Activated T-cell treated with anti-CD3 and anti-CD28 coated beads, Interleukin-2, amount 50 U/mL, for 4 hours (primary cell): ENCODE data around the gene DMD. TPM values are rescaled to one million over a fixed set of nuclear protein-coding genes. Genes with fewer than 3 reads are reported as not detected.
A peak's percentile ranks its signal among the peaks of the same experiment; 100 is the strongest.

Experiments
- ATAC-seq, 2 donors: fragments of 200-7000 bp; cut with Tn5 transposase; one replicate each; pipeline ENCODE4 v1.10.0; 2021
- DNase-seq: peaks from one replicate; pipeline ENCODE4 v3.0.0-alpha.2; 2020
- H3K27me3 Mint-ChIP-seq: one replicate; pipeline ENCODE4 v1.8.0; 2021; ENCODE audit warnings: low read depth, mixed read lengths
- H3K36me3 Mint-ChIP-seq: one replicate; pipeline ENCODE4 v1.8.0; 2022; ENCODE audit warnings: mixed read lengths; ENCODE audit not compliant: insufficient read depth
- H3K4me1 Mint-ChIP-seq: one replicate; pipeline ENCODE4 v1.8.0; 2021; ENCODE audit warnings: low read depth, mixed read lengths
- H3K4me3 Mint-ChIP-seq: one replicate; pipeline ENCODE4 v1.8.0; 2021; ENCODE audit warnings: mild to moderate bottlenecking, moderate library complexity, mixed read lengths
- H3K9me3 Mint-ChIP-seq: one replicate; pipeline ENCODE4 v1.8.0; 2021; ENCODE audit warnings: mixed read lengths
- total RNA-seq, 3 donors: library from RNA; stranded (reverse); gene quantifications; one replicate each; pipeline ENCODE4 v1.2.1, GENCODE V29; 2021

The DMD gene
- total RNA-seq, 3 donors from 2014 or later = 0.29 to 1.4 (median 0.40) TPM

DNA sequence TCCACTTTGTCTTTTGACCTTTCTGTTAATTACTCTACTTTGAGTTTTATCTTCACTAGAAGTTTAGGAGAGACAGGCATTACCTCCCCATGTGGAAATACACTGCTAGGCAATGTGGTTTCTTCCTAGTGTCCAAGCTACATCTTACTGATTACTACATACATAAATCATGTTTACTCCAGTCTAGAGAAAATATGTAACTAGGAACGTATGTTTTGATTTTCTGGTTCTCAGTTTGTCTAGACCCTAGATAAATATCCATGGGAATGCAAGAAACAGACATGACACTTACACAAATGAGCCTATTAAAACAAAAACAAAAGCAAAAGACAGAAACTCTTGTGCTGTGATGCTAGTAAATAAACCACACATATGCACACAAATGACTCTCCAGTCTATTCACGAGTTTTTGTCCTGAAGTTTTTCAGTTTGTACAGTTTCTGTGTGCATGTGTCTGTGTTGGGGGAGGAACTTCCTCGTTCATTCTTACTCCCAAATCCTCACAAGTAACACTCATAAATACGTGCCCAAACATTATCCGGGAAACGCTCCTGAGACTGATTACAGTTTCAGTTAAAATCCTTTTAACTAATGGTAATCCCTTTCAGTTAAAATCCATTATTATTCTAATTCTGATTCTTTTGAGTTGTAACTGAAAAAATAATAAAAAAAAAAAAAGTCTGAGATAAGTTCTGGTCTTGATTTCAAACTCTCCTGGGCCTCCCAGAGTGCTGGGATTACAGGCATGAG, 1856.0 kb downstream of the DMD start:
- ATAC-seq (no peak), DNase-seq (no peak)
- H3K4me1 Mint-ChIP-seq = no peaks in the 10 kb centered on the region
- no peaks in the 10 kb centered on the region for H3K9me3 Mint-ChIP-seq
- no peaks in the 10 kb centered on the region for H3K36me3 Mint-ChIP-seq
- H3K27me3 Mint-ChIP-seq = no peaks in the 10 kb centered on the region
- H3K4me3 Mint-ChIP-seq = no peak overlapping the region

DNA sequence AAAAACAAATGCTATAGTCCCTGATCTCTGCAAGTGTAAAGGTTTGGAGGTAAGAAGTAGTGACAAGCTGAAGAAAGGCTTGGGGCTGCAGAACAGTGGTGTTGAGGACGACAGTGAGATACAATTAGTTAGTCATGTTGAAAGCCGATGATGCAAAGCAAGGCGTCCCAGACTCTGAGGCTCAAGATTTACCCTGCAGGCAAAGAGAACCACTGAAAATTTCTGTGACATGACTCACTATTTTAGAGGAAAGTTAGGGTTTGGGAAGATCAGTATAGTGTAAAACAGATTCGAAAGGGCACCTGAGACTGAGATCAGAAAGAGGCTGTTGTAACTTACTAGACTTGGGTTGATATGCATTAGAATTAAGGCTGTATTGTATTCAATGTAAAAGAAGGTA, 1858.3 kb downstream of the DMD start:
- Mint-ChIP-seq H3K4me1 (no peaks in the 10 kb centered on the region), H3K9me3 (no peaks in the 10 kb centered on the region), H3K36me3 (no peaks in the 10 kb centered on the region), H3K27me3 (no peaks in the 10 kb centered on the region), H3K4me3 (no peak overlapping the region)
- DNase-seq = no peak
- no peak for ATAC-seq

DNA sequence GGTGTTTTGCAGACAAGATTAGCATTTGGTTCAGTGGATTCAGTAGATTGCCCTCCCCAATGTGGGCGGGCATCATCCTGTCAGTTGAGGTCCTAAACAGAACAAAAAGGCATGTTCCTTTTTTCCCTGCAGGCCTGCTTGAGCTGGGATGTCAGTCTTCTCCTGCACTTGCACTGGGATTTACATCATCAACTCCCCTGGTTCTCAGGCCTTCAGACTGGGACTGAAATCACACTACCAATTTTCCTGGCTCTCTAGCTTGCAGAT, 1860.6 kb downstream of the DMD start:
- no peak for DNase-seq
- H3K9me3 Mint-ChIP-seq = no peaks in the 10 kb centered on the region
- H3K36me3 Mint-ChIP-seq = no peaks in the 10 kb centered on the region
- H3K4me1 Mint-ChIP-seq = no peaks in the 10 kb centered on the region
- no peak for ATAC-seq
- H3K27me3 Mint-ChIP-seq = no peaks in the 10 kb centered on the region
- no peak overlapping the region for H3K4me3 Mint-ChIP-seq

DNA sequence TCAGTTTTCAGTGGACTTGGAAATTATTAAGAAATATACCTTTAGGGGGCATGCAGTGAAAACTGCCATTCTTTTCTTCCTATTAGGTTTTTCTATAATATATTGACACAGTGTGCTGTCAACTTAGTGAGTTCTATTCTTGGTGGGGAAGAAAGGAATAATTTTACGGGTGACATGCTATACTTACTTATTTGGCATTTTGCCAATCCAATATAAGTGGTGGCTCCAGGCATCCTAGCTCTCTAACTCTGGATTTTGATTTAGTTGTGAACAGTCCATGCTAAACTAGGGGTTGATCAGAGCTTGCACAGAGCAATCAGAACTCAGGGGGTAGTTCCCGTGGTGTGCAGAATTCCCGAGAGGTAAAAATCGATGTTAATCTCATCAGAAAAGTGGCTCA, 1861.8 kb downstream of the DMD start:
- no peak overlapping the region for H3K4me3 Mint-ChIP-seq
- no peaks in the 10 kb centered on the region for H3K27me3 Mint-ChIP-seq
- H3K9me3 Mint-ChIP-seq = no peaks in the 10 kb centered on the region
- no peaks in the 10 kb centered on the region for H3K4me1 Mint-ChIP-seq
- no peaks in the 10 kb centered on the region for H3K36me3 Mint-ChIP-seq
- no peak for ATAC-seq
- DNase-seq = no peak

DNA sequence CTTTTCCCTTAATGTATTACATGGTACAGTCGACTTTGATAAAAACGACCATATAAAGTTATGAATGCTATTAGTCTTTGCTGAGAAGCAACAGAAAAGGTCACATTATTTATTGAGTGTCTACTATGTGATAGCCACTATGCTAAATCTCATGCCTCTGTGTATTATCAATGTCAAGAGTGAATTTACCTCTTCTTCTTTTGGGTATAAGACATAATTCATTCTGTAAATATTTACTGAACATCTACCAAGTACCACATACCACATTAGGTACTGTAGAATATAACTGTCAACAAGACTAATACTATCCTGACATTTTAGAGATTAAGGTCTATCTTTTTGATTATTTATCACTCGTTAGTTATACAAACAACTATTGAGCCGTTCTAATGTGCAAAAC, 1870.8 kb downstream of the DMD start:
- no peak for DNase-seq
- ATAC-seq = no peak
- H3K9me3 Mint-ChIP-seq = no peaks in the 10 kb centered on the region
- H3K27me3 Mint-ChIP-seq = no peaks in the 10 kb centered on the region
- H3K4me3 Mint-ChIP-seq = no peak overlapping the region
- H3K4me1 Mint-ChIP-seq = no peaks in the 10 kb centered on the region
- no peaks in the 10 kb centered on the region for H3K36me3 Mint-ChIP-seq

DNA sequence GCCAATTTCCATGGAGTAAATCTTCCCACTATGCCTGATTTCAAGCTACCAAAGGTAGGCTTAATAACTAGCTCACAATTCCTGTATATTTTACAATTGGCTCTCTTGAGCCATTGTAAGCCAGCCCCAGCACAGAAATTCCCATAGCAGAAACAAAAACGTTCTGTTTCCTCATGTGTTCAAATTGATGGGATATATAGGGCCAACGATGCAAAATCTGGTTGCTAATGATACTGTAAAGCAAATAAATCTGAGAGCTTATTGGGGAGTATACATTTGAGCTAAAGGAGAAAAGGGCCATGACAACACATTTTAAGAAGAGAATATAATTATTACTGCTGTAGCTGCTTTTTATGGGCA, 1872.4 kb downstream of the DMD start:
- H3K4me3 Mint-ChIP-seq = no peak overlapping the region
- no peaks in the 10 kb centered on the region for H3K9me3 Mint-ChIP-seq
- no peaks in the 10 kb centered on the region for H3K27me3 Mint-ChIP-seq
- ATAC-seq = no peak
- H3K36me3 Mint-ChIP-seq = no peaks in the 10 kb centered on the region
- no peak for DNase-seq
- H3K4me1 Mint-ChIP-seq = no peaks in the 10 kb centered on the region

DNA sequence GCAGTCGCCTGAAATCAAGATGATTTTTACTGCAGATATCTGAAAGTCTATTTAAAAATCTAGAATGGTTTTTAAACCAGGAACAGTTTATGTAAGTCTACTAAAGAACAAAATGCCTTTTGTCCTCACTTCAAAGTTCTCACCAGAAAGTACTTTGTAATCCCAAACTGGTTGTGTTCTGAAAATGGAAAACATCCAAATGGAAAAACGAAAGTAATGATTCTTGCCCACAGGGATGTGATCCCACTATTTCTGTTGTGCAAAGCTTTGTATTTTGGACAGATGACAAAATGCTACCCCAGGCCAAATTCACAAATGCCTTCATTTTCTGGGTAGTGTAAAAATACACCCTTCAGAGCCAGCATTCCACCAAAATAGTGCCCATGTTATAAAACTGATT, 1874.0 kb downstream of the DMD start:
- Mint-ChIP-seq H3K4me1 (no peaks in the 10 kb centered on the region), H3K4me3 (no peak overlapping the region), H3K27me3 (no peaks in the 10 kb centered on the region), H3K36me3 (no peaks in the 10 kb centered on the region), H3K9me3 (no peaks in the 10 kb centered on the region)
- ATAC-seq = no peak
- no peak for DNase-seq

DNA sequence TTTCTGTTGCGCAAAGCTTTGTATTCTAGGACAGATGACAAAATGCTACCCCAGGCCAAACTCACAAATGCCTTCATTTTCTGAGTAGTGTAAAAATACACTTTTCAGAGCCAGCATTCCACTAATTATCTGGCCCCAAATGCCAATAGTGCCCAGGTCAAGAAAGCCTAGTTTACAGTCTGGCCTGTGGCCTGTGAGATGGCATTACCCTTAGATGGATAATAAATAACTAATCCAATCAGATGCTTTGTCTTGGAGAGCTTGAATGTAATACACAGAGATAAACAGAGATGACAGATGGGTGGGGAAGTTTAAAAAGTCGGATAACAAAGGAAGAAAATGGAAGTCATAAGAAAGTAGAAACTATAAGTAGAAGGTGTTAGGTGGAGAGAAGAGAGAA, 1874.9 kb downstream of the DMD start:
- Mint-ChIP-seq H3K4me3 (no peak overlapping the region), H3K9me3 (no peaks in the 10 kb centered on the region), H3K4me1 (no peaks in the 10 kb centered on the region), H3K36me3 (no peaks in the 10 kb centered on the region), H3K27me3 (no peaks in the 10 kb centered on the region)
- ATAC-seq (no peak), DNase-seq (no peak)

DNA sequence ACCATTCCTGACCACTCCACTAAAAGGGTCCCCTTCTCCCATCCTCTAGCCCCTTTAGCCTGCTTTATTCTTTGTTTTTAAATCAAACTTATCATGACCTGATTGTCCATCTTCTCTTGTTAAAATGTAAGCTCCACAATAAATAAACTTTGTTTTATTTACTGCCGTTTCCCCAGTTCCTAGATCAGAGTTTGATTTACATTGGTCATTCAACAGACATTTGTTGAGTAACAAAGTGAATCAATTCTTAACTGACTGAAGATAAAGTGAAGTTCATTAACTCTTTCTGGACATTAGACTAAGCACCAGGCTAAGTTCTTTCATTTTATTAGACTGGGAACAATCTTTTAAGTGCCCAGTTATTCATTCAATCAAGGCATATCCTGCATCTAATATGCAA, 1876.4 kb downstream of the DMD start:
- DNase-seq (no peak), ATAC-seq (no peak)
- H3K4me3 Mint-ChIP-seq = no peak overlapping the region
- no peaks in the 10 kb centered on the region for H3K27me3 Mint-ChIP-seq
- H3K4me1 Mint-ChIP-seq = no peaks in the 10 kb centered on the region
- no peaks in the 10 kb centered on the region for H3K36me3 Mint-ChIP-seq
- no peaks in the 10 kb centered on the region for H3K9me3 Mint-ChIP-seq

DNA sequence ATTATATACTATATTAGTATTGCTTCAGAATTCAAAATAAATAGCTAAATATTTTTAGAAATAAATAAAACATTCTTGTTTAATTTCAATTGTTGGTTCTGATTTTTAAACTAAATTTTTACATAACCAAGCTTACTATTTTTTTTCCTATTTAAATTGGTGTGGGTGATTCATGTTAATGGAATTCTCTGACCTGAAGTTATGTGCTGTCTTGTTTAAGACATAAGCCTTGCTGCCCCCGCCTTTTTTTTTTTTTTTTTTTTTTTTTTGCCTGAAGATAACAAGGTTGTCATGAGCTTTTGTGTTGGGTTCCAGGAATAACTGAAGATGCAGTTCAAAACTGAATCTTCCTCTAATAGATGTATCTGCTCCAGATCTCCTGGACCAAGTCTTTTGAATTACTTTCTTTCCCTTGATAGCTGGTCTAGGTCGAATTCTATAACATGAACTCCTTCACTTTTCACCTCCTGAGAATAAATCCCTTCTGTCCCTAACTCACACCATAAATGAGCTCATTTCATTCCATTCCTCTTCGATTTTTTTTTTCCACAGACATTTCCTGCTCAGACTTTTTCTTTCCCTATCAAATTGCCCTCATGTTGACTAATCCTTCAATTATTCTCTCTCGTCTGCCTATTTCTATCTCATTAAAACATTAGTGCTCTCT, 1878.1 kb downstream of the DMD start:
- Mint-ChIP-seq H3K9me3 (no peaks in the 10 kb centered on the region), H3K36me3 (no peaks in the 10 kb centered on the region), H3K4me3 (no peak overlapping the region), H3K4me1 (no peaks in the 10 kb centered on the region), H3K27me3 (no peaks in the 10 kb centered on the region)
- no peak for ATAC-seq
- no peak for DNase-seq

DNA sequence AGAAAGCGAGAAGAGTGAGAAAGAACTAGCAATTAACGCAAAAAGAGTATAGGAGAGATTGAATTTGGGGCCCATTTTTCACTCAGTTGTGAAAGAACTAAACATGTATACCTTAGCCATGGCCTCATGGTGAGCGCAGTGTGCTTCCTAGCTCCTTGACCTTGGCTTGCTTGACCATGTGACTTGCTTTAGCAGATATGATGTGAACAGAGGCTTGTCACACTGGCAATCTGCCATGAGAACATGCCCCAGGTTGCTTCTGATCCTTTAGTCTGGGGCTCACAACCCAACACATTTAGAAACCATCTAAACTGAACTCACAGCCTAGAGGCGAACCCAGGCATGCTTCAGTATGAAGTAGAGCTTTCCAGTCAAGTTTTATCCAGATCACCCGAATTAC, 1879.4 kb downstream of the DMD start:
- DNase-seq = no peak
- ATAC-seq = no peak
- H3K4me3 Mint-ChIP-seq = no peak overlapping the region
- H3K4me1 Mint-ChIP-seq = no peaks in the 10 kb centered on the region
- H3K36me3 Mint-ChIP-seq = no peaks in the 10 kb centered on the region
- no peaks in the 10 kb centered on the region for H3K27me3 Mint-ChIP-seq
- no peaks in the 10 kb centered on the region for H3K9me3 Mint-ChIP-seq

DNA sequence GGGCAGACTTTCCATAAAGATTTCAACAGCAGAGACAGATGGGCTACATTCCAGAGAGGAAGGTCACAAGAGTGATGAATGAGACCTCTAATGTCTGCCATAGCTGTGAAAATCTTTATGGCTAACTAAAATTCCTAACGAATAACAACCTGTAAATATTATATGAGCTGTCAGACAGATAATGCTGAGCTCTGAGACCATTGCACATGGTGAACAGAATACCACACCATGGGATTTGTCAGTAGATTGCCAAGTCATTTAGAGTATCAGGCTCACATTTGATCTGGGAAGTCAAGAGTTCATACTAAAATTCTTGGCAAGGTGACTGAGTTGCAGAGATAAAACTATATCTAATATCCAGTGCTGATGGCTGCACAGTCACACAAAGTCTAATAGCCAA, 1880.3 kb downstream of the DMD start:
- Mint-ChIP-seq H3K4me1 (no peaks in the 10 kb centered on the region), H3K9me3 (no peaks in the 10 kb centered on the region), H3K36me3 (no peaks in the 10 kb centered on the region), H3K4me3 (no peak overlapping the region), H3K27me3 (no peaks in the 10 kb centered on the region)
- DNase-seq = no peak
- no peak for ATAC-seq

DNA sequence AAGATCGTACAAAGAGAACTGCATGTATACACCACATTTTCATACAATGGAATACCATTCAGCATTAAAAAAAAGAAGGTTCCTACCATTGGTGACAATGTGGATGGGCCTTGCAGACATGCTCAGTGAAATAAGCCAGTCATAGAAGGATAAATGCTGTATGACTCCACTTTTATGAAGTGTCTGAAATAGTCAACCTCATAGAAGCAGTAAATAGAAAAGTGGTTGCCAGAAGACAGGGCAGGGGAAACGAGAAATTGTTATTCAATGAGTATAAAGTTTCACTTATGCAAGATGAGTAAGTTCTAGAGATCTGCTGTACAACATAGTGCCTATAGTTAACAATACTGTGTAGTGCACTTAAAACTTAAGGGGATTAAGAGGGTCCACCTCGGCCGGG, 1882.1 kb downstream of the DMD start:
- peak in 1 of 2 donors; percentile 30 for ATAC-seq

DNA sequence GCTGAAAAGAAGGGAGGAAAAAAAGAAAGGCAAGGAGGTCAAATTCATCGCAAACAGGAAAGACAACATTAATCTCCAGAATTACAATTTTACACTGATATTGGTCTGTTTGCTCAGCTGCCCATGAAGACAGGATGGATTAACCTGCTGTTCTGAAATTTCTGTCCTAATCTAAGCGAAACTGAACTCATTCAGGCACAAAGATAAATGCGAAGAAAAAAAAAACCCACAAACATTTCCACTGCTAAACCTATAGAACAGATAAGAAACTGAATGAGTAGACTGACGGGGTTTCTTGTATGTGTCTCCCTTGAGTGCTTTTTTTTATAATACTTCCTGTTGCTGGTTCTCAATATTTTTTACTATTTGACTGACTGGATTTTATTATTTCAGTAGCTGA, 1887.7 kb downstream of the DMD start:
- DNase-seq (no peak), ATAC-seq (no peak)
- H3K9me3 Mint-ChIP-seq = no peaks in the 10 kb centered on the region
- H3K4me3 Mint-ChIP-seq = no peak overlapping the region
- H3K36me3 Mint-ChIP-seq = no peaks in the 10 kb centered on the region
- no peaks in the 10 kb centered on the region for H3K4me1 Mint-ChIP-seq
- H3K27me3 Mint-ChIP-seq = no peaks in the 10 kb centered on the region

More for the DNA sequence above, 1882.1 kb downstream of the DMD start:
- Mint-ChIP-seq H3K4me1 (no peaks in the 10 kb centered on the region), H3K9me3 (no peaks in the 10 kb centered on the region), H3K36me3 (no peaks in the 10 kb centered on the region), H3K27me3 (no peaks in the 10 kb centered on the region), H3K4me3 (no peak overlapping the region)
- no peak for DNase-seq

DNA sequence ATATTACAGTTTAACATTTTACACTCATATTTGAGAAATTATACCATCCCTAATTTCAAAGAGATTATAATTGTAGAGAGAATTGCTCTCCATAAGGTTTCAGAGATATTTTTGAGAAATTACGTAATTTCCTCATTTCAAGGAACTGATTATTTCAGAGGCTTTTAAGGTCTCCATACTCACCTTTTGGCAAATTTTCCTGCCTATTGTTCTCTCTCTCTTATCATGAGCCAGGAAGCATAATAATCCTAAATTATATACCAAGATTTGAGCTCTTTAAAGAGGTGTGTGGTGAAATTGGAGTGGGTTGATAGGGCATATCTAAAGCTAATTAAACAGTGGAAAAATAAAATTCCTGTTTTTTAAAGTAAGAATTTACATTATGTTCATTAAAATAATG, 1890.6 kb downstream of the DMD start:
- Mint-ChIP-seq H3K36me3 (no peaks in the 10 kb centered on the region), H3K4me1 (no peaks in the 10 kb centered on the region), H3K9me3 (no peaks in the 10 kb centered on the region), H3K27me3 (no peaks in the 10 kb centered on the region), H3K4me3 (no peak overlapping the region)
- DNase-seq (no peak), ATAC-seq (no peak)
